H9 (cell line): ENCODE measurements around the gene LRSAM1. TPM values are rescaled to one million over a fixed set of nuclear protein-coding genes. Genes with fewer than 3 reads are reported as not detected.
A peak's percentile ranks its signal among the peaks of the same experiment; 100 is the strongest.

ENCODE experiments used
- DNase-seq: peaks from one replicate; pipeline ENCODE4 v3.0.0-alpha.2; 2017
- H2AFZ ChIP-seq: one replicate; pipeline ENCODE4 v1.6.1; 2013; ENCODE audit warnings: mild to moderate bottlenecking, low read length, control low read depth, moderate library complexity
- H2AK5ac ChIP-seq: 2 replicates; pipeline ENCODE4 v1.6.1; 2013; ENCODE audit warnings: low read length, control low read depth, mixed read lengths; ENCODE audit not compliant: insufficient read length
- H2BK120ac ChIP-seq: one replicate; pipeline ENCODE4 v1.6.1; 2013; ENCODE audit warnings: low read depth, mild to moderate bottlenecking, low read length, control low read depth, inconsistent platforms; ENCODE audit not compliant: poor library complexity, severe bottlenecking
- H2BK12ac ChIP-seq: 2 replicates; pipeline ENCODE4 v1.6.1; 2013; ENCODE audit warnings: low read length, control low read depth, mixed read lengths, low read depth; ENCODE audit not compliant: insufficient read length
- H2BK15ac ChIP-seq: 2 replicates; pipeline ENCODE4 v1.6.1; 2013; ENCODE audit warnings: low read depth, low read length, control low read depth
- H2BK20ac ChIP-seq: one replicate; pipeline ENCODE4 v1.6.1; 2013; ENCODE audit warnings: low read depth, mild to moderate bottlenecking, low read length, control low read depth, inconsistent platforms; ENCODE audit not compliant: poor library complexity, severe bottlenecking
- H2BK5ac ChIP-seq: 2 replicates; pipeline ENCODE4 v1.6.1; 2013; ENCODE audit warnings: low read length, control low read depth, mixed read lengths; ENCODE audit not compliant: insufficient read length
- H3K14ac ChIP-seq: 2 replicates; pipeline ENCODE4 v1.6.1; 2013; ENCODE audit warnings: low read length, control low read depth; ENCODE audit not compliant: insufficient read depth
- H3K18ac ChIP-seq: 2 replicates; pipeline ENCODE4 v1.6.1; 2013; ENCODE audit warnings: low read depth, mild to moderate bottlenecking, mixed read lengths, low read length, control low read depth; ENCODE audit not compliant: insufficient read length
- H3K23ac ChIP-seq: 2 replicates; pipeline ENCODE4 v1.6.1; 2013; ENCODE audit warnings: low read length, control low read depth, mixed read lengths, low read depth; ENCODE audit not compliant: insufficient read length
- H3K23me2 ChIP-seq: 2 replicates; pipeline ENCODE4 v1.6.1; 2013; ENCODE audit warnings: low read depth, mild to moderate bottlenecking, mixed read lengths, low read length, control low read depth; ENCODE audit not compliant: insufficient read length, poor library complexity, severe bottlenecking
- H3K27ac ChIP-seq: 2 replicates; pipeline ENCODE4 v1.5.1; 2013; ENCODE audit warnings: low read length, control low read depth, mixed read lengths, low read depth; ENCODE audit not compliant: insufficient read length
- H3K27me3 ChIP-seq: 2 replicates; pipeline ENCODE4 v1.6.1; 2013; ENCODE audit warnings: low read length, control low read depth, inconsistent platforms; ENCODE audit not compliant: insufficient read depth
- H3K4ac ChIP-seq: 2 replicates; pipeline ENCODE4 v1.6.1; 2013; ENCODE audit warnings: low read depth, mild to moderate bottlenecking, control low read depth, inconsistent platforms, low read length, moderate library complexity
- H3K4me1 ChIP-seq: 2 replicates; pipeline ENCODE4 v1.6.1; 2013; ENCODE audit warnings: low read length, control low read depth, inconsistent platforms; ENCODE audit not compliant: insufficient read depth
- H3K4me2 ChIP-seq: 2 replicates; pipeline ENCODE4 v1.6.1; 2013; ENCODE audit warnings: low read length, control low read depth, mixed read lengths; ENCODE audit not compliant: insufficient read length, insufficient read depth
- H3K56ac ChIP-seq: 2 replicates; pipeline ENCODE4 v1.6.1; 2013; ENCODE audit warnings: low read depth, mild to moderate bottlenecking, mixed read lengths, low read length, control low read depth; ENCODE audit not compliant: insufficient read length
- H3K79me1 ChIP-seq: 2 replicates; pipeline ENCODE4 v1.6.1; 2013; ENCODE audit warnings: low read depth, mild to moderate bottlenecking, moderate library complexity, low read length, control low read depth, inconsistent platforms; ENCODE audit not compliant: insufficient read depth, poor library complexity, severe bottlenecking
- H3K79me2 ChIP-seq: 2 replicates; pipeline ENCODE4 v1.6.1; 2013; ENCODE audit warnings: low read length, control low read depth, inconsistent platforms; ENCODE audit not compliant: insufficient read depth
- H3K9ac ChIP-seq: 2 replicates; pipeline ENCODE4 v1.6.1; 2013; ENCODE audit warnings: low read length, control low read depth, mixed read lengths; ENCODE audit not compliant: insufficient read length; ENCODE audit errors: extremely low read depth
- H3K9me3 ChIP-seq: one replicate; pipeline ENCODE4 v1.6.1; 2013; ENCODE audit warnings: low read depth, low read length, inconsistent platforms; ENCODE audit not compliant: control insufficient read depth
- H3T11ph ChIP-seq: one replicate; pipeline ENCODE4 v1.6.1; 2013; ENCODE audit warnings: mild to moderate bottlenecking, low read length, control low read depth, inconsistent platforms
- H4K20me1 ChIP-seq: one replicate; pipeline ENCODE4 v1.6.1; 2013; ENCODE audit not compliant: control insufficient read depth, insufficient read length, insufficient read depth
- H4K5ac ChIP-seq: 2 replicates; pipeline ENCODE4 v1.6.1; 2013; ENCODE audit warnings: low read depth, mild to moderate bottlenecking, mixed read lengths, low read length, control low read depth; ENCODE audit not compliant: insufficient read length
- H4K8ac ChIP-seq: replicated peaks from 2 replicates; pipeline ENCODE4 v1.6.1; 2013; ENCODE audit warnings: low read length, control low read depth, mixed read lengths, low read depth; ENCODE audit not compliant: insufficient read length
- H4K91ac ChIP-seq: 2 replicates; pipeline ENCODE4 v1.6.1; 2013; ENCODE audit warnings: low read depth, mild to moderate bottlenecking, moderate library complexity, mixed read lengths, low read length, control low read depth; ENCODE audit not compliant: insufficient read length
- H3K27ac Mint-ChIP-seq, 3 experiments: 2 replicates in 2 of 3; 3 replicates in 1 of 3; pipeline ENCODE4 v1.8.0; 2020 to 2021; ENCODE audit warnings: mixed read lengths in 3 of 3, mild to moderate bottlenecking in 1 of 3, moderate library complexity in 1 of 3
- H3K27me3 Mint-ChIP-seq: 2 replicates; pipeline ENCODE4 v1.8.0; 2021; ENCODE audit warnings: low read depth, mild to moderate bottlenecking, moderate library complexity, mixed read lengths
- H3K36me3 Mint-ChIP-seq, 3 experiments: 2 replicates in 2 of 3; 3 replicates in 1 of 3; pipeline ENCODE4 v1.8.0; 2020 to 2021; ENCODE audit warnings: low read depth in 3 of 3, mixed read lengths in 3 of 3; ENCODE audit not compliant: insufficient read depth in 1 of 3
- H3K4me1 Mint-ChIP-seq, 2 experiments: 2 replicates each; pipeline ENCODE4 v1.8.0; 2020; ENCODE audit warnings: mixed read lengths in 2 of 2
- H3K4me3 Mint-ChIP-seq, 2 experiments: 2 replicates in 1 of 2; 3 replicates in 1 of 2; pipeline ENCODE4 v1.8.0; 2020 to 2021; ENCODE audit warnings: mild to moderate bottlenecking in 2 of 2, mixed read lengths in 2 of 2, moderate library complexity in 1 of 2
- H3K9me3 Mint-ChIP-seq, 2 experiments: 2 replicates in 1 of 2; 3 replicates in 1 of 2; pipeline ENCODE4 v1.8.0; 2020; ENCODE audit warnings: mild to moderate bottlenecking in 2 of 2, mixed read lengths in 2 of 2, moderate library complexity in 1 of 2
- CTCF ChIP-seq: fragments of 200-600 bp; sonication (generic); conservative IDR thresholded peaks from 3 replicates; pipeline ENCODE4 v1.8.0; 2021; ENCODE audit warnings: antibody characterized with exemption, mild to moderate bottlenecking
- WGBS: extraction: QIAGEN DNeasy Blood & Tissue Kit; methylation state at CpG from one replicate; pipeline ENCODE4 v1.1.7; 2013; ENCODE audit warnings: missing lambda C conversion rate, low lambda C conversion rate, mixed read lengths; ENCODE audit not compliant: insufficient read length; ENCODE audit errors: extremely low coverage; 5-methylcytosine and 5-hydroxymethylcytosine counted together
- total RNA-seq: library from RNA; stranded (reverse); gene quantifications from 2 replicates; pipeline ENCODE4 v1.2.1, GENCODE V29; 2021

LRSAM1 gene
- total RNA-seq, 1 experiment from 2014 or later: 16.2 TPM

GRCh38 chr9:127531676-127532075, 80.4 kb downstream of the LRSAM1 start:
- Histone ChIP-seq H2AFZ (no peak overlapping the region), H2BK20ac (no peak overlapping the region), H3K79me2 (no peaks in the 10 kb centered on the region), H4K5ac (no peak overlapping the region), H3K27me3 (no peaks in the 10 kb centered on the region), H2BK120ac (no peak overlapping the region), H3K9me3 (no peaks in the 10 kb centered on the region), H3K9ac (no peak overlapping the region), H3T11ph (no peak overlapping the region), H3K56ac (no peak overlapping the region), H3K27ac (no peak overlapping the region), H3K18ac (no peak overlapping the region), H3K23ac (no peak overlapping the region), H2BK15ac (no peak overlapping the region), H3K79me1 (no peaks in the 10 kb centered on the region), H3K4me1 (peaks cover 2% of the 10 kb centered on the region), H4K8ac (no peak overlapping the region), H2AK5ac (no peak overlapping the region), H3K4me2 (no peak overlapping the region), H2BK12ac (no peak overlapping the region), H2BK5ac (no peak overlapping the region), H4K91ac (no peak overlapping the region), H3K4ac (no peak overlapping the region), H3K14ac (no peak overlapping the region), H3K23me2 (no peaks in the 10 kb centered on the region), H4K20me1 (no peaks in the 10 kb centered on the region)
- Mint-ChIP-seq H3K4me3 (no peak overlapping the region; a peak in 1 of 5 replicates), H3K9me3 (0 out of 5 replicates have a peak, but pooled peaks cover 0 to under 1% of the 10 kb centered on the region in 2 experiments), H3K4me1 (peaks cover 30 to 46% of the 10 kb centered on the region in 2 experiments), H3K27ac (peak overlapping the region; percentile 51 to 69 (median 68); a peak in 5 of 7 replicates), H3K36me3 (peaks cover 6 to 15% (median 12%) of the 10 kb centered on the region in 3 experiments), H3K27me3 (no peaks in the 10 kb centered on the region)
- no peak for DNase-seq
- TF ChIP-seq CTCF: no peak
- no CpG with 5 or more reads among the region's 13 CpGs for WGBS
